HepG2 (cell line): ENCODE results near the gene SLC16A6.
A peak's percentile ranks its signal among the peaks of the same experiment; 100 is the strongest.

Experiments
- TBX3 ChIP-seq: fragments of 450-650 bp; IDR thresholded peaks from 2 replicates; pipeline ENCODE4 v1.6.1; 2017; ENCODE audit warnings: antibody characterized with exemption, mild to moderate bottlenecking, inconsistent platforms, borderline replicate concordance
- ZFP36 ChIP-seq: fragments of 150-350 bp; IDR thresholded peaks from 2 replicates; pipeline ENCODE4 v1.6.1; 2018; ENCODE audit warnings: borderline replicate concordance, low read length, low read depth; ENCODE audit not compliant: partially characterized antibody
- ZNF430 ChIP-seq: sonication (generic); formaldehyde crosslinking; IDR thresholded peaks from 2 replicates; pipeline ENCODE4 v1.9.0; 2021; ENCODE audit warnings: mild to moderate bottlenecking, missing genetic modification reagents
- TF ChIP-seq, protein P1 (sequence below): sonication (generic); formaldehyde crosslinking; IDR thresholded peaks from 2 replicates; pipeline ENCODE4 v1.8.1; 2023; ENCODE audit warnings: missing genetic modification reagents, inconsistent platforms, borderline replicate concordance
- TF ChIP-seq, protein P2 (sequence below): sonication (generic); formaldehyde crosslinking; IDR thresholded peaks from 2 replicates; pipeline ENCODE4 v1.5.0; 2020; ENCODE audit warnings: mild to moderate bottlenecking, missing genetic modification reagents, moderate library complexity
- TF ChIP-seq, protein P3 (sequence below): sonication (generic); formaldehyde crosslinking; IDR thresholded peaks from 2 replicates; pipeline ENCODE4 v1.8.0; 2022; ENCODE audit warnings: mild to moderate bottlenecking, missing genetic modification reagents, moderate library complexity

DNA sequence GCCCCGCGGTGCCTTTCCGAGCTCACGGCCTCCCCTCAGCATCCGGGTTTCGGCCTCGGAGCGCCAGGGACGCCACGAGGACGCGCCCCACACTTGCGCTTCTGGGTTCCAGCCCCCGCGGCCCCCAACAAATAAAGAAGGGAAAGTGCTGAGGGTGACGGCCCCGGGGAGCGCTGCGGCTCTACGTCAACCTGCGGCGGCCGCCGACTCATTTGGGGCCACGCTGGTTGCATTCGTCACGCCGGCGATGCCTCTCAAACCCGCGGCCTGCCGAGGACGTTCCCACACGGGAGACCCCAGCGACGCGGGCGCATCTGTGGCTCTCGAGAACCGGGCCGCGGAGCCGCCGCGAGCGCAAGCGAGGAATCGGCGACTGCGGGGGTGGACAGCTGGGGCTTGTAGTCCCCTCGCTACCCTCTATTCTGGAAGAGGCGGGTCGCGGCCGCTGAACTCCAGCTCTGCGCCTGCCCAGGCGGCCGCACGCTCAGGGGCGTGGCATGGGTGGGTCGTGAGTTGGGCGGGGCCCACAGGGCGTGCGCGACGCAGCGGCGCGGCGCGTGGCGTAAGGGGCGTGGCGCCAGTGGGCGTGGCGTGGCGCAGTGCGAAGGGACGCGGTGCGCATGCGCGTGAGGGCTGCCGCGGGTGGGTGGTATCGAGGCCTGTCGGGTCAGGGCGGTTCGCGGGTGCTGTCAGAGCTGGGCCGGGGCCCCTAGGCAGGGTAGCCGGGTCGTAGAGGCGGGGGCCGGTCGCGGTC is 43.3 kb downstream of the SLC16A6 start, which contains the start of gene AMZ2:
- no peak; the same call in 1 of the 2 replicates for TF ChIP-seq TBX3
- TF ChIP-seq, protein P1, sequence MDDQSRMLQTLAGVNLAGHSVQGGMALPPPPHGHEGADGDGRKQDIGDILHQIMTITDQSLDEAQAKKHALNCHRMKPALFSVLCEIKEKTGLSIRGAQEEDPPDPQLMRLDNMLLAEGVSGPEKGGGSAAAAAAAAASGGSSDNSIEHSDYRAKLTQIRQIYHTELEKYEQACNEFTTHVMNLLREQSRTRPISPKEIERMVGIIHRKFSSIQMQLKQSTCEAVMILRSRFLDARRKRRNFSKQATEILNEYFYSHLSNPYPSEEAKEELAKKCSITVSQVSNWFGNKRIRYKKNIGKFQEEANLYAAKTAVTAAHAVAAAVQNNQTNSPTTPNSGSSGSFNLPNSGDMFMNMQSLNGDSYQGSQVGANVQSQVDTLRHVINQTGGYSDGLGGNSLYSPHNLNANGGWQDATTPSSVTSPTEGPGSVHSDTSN (CRISPR knock-in tag) = no peak; the same call in 1 of the 2 replicates
- TF ChIP-seq ZFP36 = no peak
- TF ChIP-seq, protein P2, sequence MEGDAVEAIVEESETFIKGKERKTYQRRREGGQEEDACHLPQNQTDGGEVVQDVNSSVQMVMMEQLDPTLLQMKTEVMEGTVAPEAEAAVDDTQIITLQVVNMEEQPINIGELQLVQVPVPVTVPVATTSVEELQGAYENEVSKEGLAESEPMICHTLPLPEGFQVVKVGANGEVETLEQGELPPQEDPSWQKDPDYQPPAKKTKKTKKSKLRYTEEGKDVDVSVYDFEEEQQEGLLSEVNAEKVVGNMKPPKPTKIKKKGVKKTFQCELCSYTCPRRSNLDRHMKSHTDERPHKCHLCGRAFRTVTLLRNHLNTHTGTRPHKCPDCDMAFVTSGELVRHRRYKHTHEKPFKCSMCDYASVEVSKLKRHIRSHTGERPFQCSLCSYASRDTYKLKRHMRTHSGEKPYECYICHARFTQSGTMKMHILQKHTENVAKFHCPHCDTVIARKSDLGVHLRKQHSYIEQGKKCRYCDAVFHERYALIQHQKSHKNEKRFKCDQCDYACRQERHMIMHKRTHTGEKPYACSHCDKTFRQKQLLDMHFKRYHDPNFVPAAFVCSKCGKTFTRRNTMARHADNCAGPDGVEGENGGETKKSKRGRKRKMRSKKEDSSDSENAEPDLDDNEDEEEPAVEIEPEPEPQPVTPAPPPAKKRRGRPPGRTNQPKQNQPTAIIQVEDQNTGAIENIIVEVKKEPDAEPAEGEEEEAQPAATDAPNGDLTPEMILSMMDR = peak; percentile 29
- peak; percentile 63; the same call in 1 of the 2 replicates for TF ChIP-seq ZNF430
- TF ChIP-seq, protein P3, sequence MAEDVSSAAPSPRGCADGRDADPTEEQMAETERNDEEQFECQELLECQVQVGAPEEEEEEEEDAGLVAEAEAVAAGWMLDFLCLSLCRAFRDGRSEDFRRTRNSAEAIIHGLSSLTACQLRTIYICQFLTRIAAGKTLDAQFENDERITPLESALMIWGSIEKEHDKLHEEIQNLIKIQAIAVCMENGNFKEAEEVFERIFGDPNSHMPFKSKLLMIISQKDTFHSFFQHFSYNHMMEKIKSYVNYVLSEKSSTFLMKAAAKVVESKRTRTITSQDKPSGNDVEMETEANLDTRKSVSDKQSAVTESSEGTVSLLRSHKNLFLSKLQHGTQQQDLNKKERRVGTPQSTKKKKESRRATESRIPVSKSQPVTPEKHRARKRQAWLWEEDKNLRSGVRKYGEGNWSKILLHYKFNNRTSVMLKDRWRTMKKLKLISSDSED = 0 out of 2 replicates have a peak, but pooled peaks have one; percentile 30
